Testis (tissue), 2 donors: ENCODE measurements around the gene BCAT1.

Experiments used
- POLR2A ChIP-seq: fragments of 450-650 bp; IDR thresholded peaks from one replicate; pipeline ENCODE4 v1.6.1; 2017; ENCODE audit warnings: antibody characterized with exemption, mild to moderate bottlenecking, moderate library complexity
- TF ChIP-seq, protein P1 (sequence below), 3 experiments: fragments of 450-650 bp in 2 of 3; fragments of 200-600 bp in 1 of 3; sonication (generic) in 1 of 3; IDR thresholded peaks; one replicate each; pipeline ENCODE4 v1.5.1; 2016 to 2019; ENCODE audit warnings: antibody characterized with exemption in 3 of 3, mild to moderate bottlenecking in 2 of 3, moderate library complexity in 1 of 3

DNA sequence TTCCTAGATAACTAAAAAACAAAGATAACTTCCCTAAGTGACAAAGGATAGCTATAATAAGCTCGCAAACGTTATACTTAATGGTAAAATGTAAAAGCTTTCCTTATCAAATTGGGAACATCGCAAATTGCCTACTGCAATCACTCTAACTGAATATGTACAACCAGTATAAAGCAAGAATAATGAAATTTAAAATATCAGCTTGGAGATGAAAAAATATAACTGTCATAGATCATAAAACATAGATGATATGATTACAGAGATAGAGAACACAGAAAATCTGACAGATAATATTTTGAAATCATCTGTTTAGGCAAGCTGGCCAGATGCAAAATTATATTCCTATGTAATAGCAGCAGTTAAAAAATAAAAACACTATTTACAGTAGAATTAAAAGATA is 64.0 kb downstream of the BCAT1 start:
- no peak for TF ChIP-seq POLR2A
- TF ChIP-seq, protein P1, sequence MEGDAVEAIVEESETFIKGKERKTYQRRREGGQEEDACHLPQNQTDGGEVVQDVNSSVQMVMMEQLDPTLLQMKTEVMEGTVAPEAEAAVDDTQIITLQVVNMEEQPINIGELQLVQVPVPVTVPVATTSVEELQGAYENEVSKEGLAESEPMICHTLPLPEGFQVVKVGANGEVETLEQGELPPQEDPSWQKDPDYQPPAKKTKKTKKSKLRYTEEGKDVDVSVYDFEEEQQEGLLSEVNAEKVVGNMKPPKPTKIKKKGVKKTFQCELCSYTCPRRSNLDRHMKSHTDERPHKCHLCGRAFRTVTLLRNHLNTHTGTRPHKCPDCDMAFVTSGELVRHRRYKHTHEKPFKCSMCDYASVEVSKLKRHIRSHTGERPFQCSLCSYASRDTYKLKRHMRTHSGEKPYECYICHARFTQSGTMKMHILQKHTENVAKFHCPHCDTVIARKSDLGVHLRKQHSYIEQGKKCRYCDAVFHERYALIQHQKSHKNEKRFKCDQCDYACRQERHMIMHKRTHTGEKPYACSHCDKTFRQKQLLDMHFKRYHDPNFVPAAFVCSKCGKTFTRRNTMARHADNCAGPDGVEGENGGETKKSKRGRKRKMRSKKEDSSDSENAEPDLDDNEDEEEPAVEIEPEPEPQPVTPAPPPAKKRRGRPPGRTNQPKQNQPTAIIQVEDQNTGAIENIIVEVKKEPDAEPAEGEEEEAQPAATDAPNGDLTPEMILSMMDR (IDR thresholded peaks at IDR 0.05): no peak
